GM19328 (cell line): ENCODE results near the gene BNIP3.
"Not testable (repeated sequence)": the region's sequence is repeated elsewhere in the genome, so short reads cannot be mapped to it uniquely, and the experiment has no call there.

ENCODE experiments used
- ATAC-seq: cut with Tn5 transposase; IDR thresholded peaks from one replicate; pipeline ENCODE4 v1.9.1; 2021; ENCODE audit warnings: mild to moderate bottlenecking, moderate library complexity; ENCODE audit not compliant: unreplicated experiment

BNIP3 gene

DNA sequence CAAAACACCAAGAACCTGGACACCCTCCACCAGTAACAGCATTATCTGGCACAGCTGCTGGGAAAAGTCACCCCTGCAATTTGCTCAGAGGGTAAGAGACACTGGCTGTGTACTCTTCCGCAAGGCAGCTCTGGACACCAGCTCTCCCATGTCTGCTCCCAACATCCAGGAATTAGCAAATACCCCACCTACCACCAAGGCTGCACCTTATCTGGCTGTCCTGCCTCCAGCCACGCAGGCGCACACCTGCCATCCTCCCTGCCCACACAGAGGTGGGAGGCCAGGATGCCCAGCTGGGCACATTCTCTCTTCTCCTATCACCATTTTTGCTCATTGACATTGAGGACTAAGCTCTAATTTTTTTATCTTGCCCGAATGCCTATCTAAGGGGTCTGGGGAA lies 20.3 kb upstream of the BNIP3 start:
- no peak for ATAC-seq

DNA sequence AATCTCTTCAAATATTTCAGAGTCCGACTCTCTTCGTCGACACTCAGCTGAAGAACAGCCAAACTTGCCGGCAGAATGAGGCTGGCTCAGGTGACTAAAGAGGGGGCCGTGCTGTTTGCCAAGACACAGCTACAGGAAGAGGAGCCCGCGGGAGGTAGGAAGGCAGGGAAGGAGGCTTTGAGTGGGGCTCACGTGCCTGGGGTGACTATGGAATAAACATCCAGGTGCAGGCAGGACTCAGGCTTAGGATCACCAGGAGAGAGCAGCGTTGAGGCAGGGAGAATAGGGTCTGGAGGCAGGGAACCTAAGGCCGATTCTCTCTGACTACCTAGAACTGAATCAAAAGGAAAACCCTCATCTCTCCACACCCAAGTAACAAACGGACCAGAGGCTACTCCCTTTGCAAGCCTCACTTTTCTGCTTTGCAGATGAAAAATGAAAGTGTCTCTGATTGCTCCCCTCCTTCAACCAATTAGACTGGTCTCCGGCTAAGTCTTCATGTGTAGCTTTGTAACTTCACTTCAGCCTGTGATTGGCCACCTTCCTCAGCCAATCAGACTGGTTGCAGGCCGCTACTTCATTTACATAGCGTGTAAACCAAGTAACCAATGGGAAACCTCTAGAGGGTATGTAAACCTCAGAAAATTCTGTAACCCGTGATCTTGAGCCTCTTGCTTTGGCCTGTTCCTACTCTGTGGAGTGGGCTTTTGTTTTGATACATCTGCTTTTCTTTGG lies 19.7 kb upstream of the BNIP3 start:
- no peak for ATAC-seq

DNA sequence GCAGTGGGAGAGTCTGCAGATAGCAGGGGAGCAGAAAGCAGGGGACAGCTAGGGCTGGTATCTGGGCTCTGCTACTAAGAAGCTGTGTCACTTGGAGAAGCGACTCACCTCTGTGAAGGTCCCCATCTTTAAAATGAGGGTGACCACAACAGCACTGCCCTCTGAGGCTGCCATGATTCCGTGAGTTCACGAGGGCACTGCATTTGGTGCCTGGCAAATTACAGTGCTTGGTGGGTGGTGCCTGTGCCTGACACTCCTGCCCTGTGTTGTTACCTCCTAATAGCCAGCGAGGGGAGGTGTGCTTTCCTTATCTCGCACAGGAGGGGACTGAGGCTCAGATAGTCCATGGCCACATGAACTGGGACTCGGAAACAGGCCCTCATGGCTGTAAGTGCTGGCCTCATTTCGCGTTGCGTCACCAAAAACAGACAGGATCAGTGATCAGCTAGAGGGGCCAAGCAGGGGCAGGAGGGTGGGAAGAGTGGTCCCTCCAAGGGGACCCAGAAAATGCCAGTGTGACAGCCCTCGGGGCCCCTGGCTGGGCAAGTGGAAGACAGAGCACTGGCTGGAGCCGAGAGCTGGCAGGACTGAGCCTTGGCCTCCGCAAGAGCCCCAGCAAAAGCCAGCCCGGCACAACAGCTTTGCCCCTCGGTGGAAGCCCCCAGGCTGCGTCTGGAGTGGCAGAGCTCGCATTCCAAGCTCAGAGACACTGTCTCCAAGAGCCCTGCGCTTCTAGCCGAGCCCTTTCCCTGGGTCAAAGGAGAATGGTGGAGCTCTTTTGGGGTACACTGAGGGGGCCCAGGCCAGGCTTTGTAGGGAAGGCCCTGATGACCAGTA lies 17.3 kb upstream of the BNIP3 start:
- no peak for ATAC-seq

DNA sequence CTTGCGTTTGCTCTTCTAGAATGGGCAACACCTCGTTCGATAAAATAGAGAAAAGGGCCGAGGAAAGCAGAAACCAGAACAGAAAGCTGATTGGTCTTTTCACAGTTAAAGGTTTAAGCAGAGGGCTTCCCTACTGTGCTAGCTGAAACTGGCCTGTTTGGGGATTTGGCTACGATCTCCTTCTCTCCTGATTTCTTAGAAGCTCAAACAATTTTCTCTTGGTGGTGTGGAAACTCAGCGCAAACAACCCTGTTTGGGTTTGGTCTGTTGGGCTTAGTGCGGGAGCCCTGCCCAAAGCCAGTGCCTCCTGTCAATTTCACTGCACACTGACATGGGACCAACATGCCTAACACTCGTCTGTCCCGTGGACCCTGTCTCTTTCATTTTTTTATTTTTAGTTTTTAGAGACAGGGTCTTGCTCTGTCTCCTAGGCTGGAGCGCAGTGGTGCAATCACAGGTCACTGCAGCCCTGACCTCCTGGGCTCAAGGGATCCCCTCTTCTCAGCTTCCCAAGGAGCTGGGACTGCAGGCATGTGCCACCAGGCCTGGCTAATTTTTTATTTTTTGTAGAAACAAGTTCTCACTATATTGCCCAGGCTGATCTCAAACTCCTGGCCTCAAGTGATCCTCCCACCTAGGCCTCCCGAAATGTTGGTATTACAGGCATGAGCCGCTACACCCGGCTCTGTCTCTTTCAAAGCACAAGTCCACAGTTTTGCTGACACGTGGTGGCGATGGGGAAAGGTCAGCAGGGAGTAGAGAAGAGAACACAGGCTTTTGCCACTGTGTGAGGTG lies 16.5 kb upstream of the BNIP3 start:
- ATAC-seq = no peak

DNA sequence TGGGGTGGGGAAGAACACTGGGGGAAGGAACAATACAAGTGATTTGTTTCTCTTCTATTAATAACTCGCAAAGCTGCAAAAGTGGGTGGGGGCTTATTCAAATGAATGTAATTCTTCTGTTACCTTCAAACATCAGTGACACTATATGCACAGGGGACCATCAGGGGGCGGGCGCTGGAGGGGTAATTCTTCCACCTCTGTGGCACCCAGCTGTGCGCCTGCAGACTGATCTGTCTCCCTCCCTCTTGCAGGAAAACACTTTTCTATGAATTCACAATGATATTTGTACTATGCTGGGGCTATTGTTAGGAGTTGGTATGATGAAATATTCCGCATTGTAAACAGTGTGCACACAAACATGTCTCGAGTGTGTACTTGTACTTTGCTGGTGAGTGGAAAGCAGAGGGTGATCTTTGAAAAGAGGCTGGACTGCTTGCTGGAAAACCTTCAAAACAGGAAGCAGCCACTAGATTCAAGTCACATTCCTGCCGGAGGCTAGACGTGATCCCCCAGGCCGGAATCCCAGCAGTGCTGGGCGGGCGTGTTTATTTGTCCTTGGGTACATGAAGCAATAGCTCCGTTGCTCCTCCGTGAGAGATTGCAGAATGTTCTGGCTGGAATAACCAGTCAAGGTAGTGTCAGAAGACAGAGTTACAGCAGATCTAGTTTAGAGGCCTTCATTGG lies 15.8 kb upstream of the BNIP3 start:
- no peak for ATAC-seq

DNA sequence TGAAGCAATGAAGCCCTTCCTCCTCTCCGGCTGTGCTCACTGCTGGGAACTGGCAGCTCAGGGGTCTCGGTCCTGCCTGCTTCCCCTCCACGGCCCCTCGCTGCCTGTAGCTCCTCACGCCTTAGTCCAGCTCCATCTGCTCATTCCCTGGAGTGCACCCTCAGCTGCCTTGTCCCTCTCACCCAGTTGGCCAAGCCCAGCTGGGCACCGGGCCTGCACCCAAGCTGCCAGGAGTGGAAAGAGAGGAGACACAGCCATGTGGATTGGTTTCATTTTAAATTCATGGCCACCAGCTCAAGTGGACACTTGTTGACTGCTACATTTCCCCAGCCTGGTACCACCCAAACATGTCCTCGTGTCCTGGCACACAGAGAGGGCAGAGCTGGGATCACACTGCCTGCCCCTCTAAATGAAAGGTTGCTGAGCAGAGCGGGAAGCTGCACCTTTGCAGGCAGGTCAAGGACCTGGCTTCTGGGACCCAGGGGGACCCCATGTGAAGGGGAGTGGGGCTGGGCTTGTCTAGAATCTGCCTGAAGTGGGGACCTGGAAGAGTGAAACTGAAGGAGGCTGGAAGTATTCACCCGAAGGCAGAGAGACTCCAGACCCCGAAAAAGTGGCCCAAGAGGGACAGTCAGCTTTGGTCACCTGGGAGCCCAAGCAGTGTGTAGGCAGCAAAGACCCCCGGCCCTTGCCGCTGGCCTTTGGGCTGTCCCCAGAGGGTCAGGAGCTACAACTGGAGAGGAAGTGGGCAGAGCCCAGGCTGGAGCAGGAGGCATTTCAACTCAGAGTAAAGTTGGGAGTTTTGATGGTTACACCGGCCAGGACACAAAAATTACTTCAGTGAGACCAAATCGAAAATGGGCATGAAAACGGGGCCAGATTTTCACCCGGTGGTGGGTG lies 15.0 kb upstream of the BNIP3 start:
- ATAC-seq = no peak

DNA sequence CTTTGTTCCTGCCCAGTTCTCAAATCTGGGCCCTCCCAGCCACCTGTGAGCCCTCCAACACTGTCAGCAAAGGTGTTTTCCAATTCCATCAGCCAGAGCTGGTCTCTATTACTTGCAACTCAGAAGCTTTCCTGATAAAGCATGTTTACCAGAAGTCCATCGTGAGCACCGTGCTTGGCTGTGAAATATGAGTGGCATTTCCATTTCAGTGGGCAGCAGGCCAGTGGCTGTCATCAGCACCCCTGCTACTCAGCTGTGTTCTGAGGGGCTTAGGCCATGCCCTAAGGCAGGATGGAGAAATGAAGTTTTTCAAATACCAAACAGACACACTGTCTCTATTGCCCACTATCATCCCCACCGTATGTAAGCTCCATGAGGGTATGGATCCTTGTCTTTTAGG lies 12.7 kb upstream of the BNIP3 start:
- ATAC-seq = no peak

DNA sequence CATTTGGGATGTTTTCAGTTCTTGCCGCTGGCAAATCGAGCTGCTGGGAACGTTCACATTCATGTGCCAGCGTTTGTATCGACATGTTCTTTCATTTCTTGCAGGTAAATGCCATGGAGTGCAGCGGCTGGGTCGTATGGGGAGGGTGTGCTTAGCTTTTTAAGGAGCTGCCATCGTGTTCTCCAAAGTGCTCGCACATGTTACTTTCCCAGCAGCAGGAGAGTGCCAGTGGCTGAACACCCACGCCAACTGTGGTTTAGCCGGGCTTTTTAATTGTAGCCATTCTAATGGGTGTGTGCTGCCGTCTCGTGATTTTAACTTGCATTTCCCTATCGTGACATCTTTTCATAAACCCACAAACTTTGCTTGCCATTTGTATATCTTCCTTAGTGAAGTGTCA lies 11.6 kb upstream of the BNIP3 start:
- ATAC-seq = no peak

DNA sequence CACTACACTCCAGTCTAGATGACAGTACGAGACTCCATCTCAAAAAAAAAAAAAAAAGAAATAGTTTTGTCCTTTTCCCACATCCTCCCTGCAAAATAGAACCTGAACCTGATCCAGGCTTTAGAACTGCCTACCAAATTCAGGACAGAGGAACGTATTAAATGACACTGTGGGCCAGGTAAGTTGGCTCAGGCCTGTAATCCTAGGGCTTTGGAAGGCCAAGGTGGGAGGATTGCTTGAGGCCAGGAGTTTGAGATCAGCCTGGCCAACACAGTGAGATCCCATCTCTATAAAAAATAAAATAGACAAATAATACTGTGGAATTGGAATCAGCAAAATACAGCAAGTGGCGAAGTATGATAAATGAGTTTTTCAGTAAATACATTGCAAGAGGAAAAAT lies 10.0 kb upstream of the BNIP3 start:
- ATAC-seq = no peak

DNA sequence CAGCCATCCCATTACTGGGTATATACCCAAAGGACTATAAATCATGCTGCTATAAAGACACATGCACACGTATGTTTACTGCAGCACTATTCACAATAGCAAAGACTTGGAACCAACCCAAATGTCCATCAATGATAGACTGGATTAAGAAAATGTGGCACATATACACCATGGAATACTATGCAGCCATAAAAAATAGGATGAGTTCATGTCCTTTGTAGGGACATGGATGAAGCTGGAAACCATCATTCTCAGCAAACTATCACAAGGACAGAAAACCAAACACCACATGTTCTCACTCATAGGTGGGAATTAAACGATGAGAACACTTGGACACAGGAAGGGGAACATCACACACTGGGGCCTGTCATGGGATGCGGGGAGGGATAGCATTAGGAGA lies 6.1 kb upstream of the BNIP3 start:
- not testable (repeated sequence) for ATAC-seq

DNA sequence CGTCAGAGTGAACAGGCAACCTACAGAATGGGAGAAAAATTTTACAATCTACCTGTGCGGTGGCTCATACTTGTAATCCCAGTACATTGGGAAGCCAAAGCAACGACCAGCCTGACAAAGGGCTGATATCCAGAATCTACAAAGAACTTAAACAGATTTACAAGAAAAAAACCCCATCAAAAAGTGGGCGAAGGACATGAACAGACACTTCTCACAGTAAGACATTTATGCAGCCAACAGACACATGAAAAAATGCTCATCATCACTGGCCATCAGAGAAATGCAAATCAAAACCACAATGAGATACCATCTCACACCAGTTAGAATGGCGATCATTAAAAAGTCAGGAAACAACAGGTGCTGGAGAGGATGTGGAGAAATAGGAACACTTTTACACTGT lies 5.6 kb upstream of the BNIP3 start:
- ATAC-seq = not testable (repeated sequence)

DNA sequence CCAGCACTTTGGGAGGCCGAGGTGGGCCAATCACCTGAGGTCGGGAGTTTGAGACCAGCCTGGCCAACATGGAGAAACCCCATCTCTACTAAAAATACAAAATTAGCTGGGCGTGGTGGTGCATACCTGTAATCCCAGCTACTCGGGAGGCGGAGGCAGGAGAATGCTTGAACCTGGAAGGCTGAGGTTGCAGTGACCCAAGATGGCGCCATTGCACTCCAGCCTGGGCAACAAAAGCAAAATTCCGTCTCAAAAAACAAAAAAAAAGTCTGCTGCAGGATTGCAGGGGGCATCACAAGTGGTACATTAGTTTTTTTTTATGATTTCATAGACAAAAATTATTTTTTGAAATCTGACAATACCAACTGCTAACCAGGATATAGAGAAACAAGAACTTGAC lies 5.1 kb upstream of the BNIP3 start:
- not testable (repeated sequence) for ATAC-seq

DNA sequence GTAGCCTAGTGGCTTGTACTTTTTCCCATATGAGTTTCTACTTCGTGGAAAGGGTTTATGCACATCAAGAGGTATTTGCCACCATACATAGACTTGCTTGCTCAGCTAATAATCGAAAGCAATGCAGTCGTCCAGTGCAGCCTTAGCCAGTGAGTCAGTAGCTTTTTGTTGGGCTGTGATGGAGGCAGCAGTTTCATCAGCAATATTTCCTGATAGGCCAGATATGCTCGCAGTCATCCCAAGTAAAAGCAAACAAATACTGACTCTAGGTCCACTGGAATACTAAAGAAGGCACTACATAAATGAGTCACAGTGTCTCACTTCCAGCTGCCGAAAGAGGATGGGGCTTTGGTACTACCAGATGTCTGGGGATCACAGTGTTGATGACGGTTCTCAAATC lies 2.1 kb upstream of the BNIP3 start:
- no peak for ATAC-seq

DNA sequence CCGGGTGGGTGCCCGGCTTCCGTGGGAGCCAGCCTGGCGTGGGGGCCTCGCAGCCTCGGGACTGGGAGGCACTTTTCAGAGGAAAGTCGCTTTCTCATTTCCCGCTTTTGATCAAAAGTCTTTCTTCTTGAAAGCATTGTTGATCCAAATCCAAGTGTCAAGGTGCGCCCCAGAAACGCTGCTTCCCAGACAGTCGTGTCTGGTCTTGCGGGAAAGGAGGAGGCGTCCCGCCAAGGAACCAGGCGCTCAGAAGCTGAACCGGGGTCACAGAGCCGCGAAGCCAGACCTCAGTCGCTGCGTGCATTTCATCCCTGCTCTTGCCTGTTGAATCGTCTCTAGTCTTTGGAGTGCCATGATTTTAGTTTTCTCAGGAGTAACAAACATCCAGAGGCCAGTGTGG lies 1.1 kb upstream of the BNIP3 start:
- no peak for ATAC-seq

DNA sequence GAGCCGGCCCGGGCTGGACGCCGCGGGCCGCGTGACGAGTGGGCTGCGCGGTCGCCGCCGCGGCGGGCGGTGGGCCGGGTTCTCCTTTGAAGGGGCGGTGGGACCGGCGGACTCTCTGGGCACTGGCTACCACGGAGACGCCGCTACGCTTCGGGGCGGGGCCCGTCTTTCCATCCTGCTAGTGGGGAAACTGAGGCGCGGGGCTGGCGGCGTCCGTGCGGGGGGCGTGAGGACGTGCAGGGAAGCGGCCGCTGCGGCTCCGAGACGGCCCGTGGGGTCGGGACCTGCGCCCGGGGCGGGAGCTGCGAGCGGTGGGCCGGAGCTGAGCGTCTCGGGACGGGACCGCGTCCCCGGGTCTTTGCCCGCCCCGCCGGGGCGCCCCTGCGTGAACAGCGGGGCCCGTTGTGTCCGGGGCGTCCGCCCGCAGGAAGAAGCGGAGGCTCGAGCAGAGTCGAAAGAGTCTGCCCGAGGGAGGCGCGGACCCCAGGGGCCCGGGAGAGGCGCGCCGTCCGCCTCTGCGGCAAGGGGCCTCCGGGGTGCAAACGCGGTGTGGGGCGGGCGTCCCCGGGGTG lies 548 bp upstream of the BNIP3 start:
- ATAC-seq = peak; percentile 12

DNA sequence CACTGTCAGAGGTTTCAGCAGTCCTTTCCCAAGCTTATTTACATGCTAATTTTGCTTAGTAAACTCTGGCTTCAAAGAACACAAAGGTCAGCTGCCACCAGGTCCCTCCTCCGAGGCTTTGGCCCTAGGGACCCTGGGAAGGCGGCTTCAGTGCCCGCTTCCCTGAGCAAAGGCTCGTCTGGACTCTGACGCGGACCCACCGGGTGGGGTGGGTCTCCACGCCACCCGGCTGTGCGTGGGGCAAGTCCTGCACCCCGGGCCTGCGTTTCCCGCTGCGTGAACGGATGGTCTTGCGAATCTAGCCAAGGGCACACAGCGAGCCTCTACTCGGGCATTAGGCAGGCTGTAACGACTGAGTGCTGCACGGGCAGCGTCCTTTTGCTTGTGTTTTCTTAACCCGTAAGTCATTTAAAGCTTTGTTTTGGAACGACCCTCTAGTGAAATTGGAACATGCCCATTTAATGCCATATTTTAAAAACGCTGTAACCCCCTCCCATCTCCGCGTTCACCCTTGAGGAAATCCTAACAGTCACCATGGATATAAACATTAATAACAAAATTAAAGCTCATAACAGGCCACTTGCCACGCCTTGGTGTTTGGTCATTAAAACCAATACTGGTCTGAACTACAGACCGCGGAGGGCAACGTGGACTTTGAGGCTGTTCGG lies 828 bp downstream of the BNIP3 start:
- ATAC-seq = no peak

DNA sequence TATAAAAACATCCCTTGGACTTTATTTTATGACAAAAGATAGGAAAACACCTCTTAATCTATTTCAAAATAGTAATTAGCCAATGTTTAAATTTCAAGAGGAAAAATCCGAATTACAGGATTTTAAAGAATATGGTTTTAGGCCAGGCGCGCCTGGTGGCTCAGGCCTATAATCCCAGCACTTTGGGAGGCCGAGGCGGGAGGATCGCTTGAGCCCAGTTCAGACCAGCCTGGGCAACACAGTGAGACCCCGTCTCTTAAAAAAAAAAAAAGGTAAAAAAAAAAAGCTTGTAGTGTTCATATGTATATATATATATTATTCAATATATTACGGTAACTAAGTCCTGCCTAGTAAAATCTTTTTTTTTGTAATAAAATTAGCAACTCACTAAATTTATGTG lies 1.4 kb downstream of the BNIP3 start:
- ATAC-seq = no peak

DNA sequence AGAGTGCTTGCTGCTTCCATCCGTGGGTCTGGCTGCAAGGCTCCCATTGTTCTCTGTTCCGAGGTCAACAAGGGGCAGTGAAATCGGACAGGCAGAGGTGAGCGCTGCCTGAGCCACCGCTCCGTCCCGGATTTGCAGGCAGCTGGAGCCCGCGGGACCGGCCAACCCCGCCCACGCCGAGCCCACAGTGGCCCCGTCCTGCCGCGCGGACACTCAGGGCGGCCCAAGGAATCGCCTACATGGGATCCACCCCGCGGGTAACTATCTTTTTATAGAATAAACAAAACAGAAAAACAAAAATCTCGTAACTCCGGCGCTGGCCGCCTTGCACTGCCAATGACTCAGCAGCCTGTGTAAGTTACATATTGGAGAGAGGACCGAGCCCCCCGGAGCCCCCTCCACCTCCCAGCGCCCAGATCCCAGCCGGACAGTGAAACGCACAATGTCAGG lies 1.9 kb downstream of the BNIP3 start:
- no peak for ATAC-seq

DNA sequence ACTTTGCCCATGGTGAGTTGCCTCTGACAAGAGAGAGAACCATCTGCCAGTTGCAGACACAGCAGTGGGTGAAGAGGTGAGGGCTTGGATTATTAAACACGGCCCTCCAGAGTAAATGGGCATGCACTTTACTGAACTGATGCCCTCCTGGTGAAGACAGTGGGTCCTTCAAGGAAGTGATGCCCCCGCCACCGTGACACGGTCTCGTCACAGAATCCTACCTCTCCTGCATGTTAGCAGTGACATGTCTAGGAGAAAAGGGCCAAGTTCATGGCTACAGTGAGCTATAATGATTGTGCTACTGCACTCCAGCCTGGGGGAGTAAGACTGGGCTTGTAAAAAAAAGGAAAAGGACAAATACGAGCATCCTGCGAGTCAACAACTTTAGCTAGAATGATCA lies 2.4 kb downstream of the BNIP3 start:
- no peak for ATAC-seq
